ENCODE results near the gene PTMA. TPM values are rescaled to one million over a fixed set of nuclear protein-coding genes. Genes with fewer than 3 reads are reported as not detected.

Gene PTMA
- total and polyA plus RNA-seq, 9 of the 15 experiments (the other 6 are each of a cell fraction or from before 2014, with no cell fraction given): 429 to 2,322 (median 1,578) TPM

- TF ChIP-seq MTA1 (IDR thresholded peaks at IDR 0.05; ENCODE audit: borderline replicate concordance) (0 out of 2 replicates have a peak, but pooled peaks have one; percentile 12), NCOR1 (IDR thresholded peaks at IDR 0.05) (no peak), NR4A1 (CRISPR knock-in tag; IDR thresholded peaks at IDR 0.05) (no peak), NR4A1 (tag; IDR thresholded peaks at IDR 0.05) (peak; percentile 49; the same call in 1 of the 2 replicates), POLR2AphosphoS5 (IDR thresholded peaks at IDR 0.05; ENCODE audit: control insufficient read depth, insufficient read depth, low read depth, low read length) (peak; percentile 44; the same call in 1 of the 2 replicates), ZNF780A (CRISPR knock-in tag; IDR thresholded peaks at IDR 0.05) (no peak), BRD9 (IDR thresholded peaks at IDR 0.05; ENCODE audit: low read depth, partially characterized antibody) (peak; percentile 32), ZNF740 (CRISPR knock-in tag; IDR thresholded peaks at IDR 0.05) (peak; percentile 64), ZNF740 (tag; IDR thresholded peaks at IDR 0.05) (no peak), ZNF644 (tag; IDR thresholded peaks at IDR 0.05; ENCODE audit: low read depth) (peak; percentile 73; the same call in 1 of the 2 replicates), TAL1 (IDR thresholded peaks at IDR 0.05) (no peak), MCM3 (IDR thresholded peaks at IDR 0.05) (no peak), GTF2F1 (IDR thresholded peaks at IDR 0.05; ENCODE audit: low read depth, low read length) (no peak), SIN3B (IDR thresholded peaks at IDR 0.05; ENCODE audit: low read depth) (0 out of 2 replicates have a peak, but pooled peaks have one; percentile 1), NR2C2 (CRISPR knock-in tag; IDR thresholded peaks at IDR 0.05) (no peak), NR2C2 (tag; IDR thresholded peaks at IDR 0.05) (0 out of 2 replicates have a peak, but pooled peaks have one; percentile 30), TAF9B (IDR thresholded peaks at IDR 0.05; ENCODE audit: partially characterized antibody) (peak; percentile 43), ATF7 (IDR thresholded peaks at IDR 0.05) (peak; percentile 37; the same call in 1 of the 2 replicates), MAFG (tag; conservative IDR thresholded peaks at IDR 0.05) (no peak), TEAD1 (CRISPR knock-in tag; IDR thresholded peaks at IDR 0.05) (peak in 1 of 2 experiments; percentile 21; a peak in 1 of 4 replicates), TOE1 (IDR thresholded peaks at IDR 0.05; ENCODE audit: borderline replicate concordance) (peak; percentile 62; the same call in 1 of the 2 replicates), TOE1 (CRISPR knock-in tag; IDR thresholded peaks at IDR 0.05; ENCODE audit: borderline replicate concordance, low read depth) (no peak), VEZF1 (CRISPR knock-in tag; IDR thresholded peaks at IDR 0.05) (peak; percentile 91), KDM5B (IDR thresholded peaks at IDR 0.05; ENCODE audit: insufficient replicate concordance, low read depth, low read length) (peak; percentile 22), MYC (IDR thresholded peaks at IDR 0.05; ENCODE audit: low read depth, low read length) (peak; percentile 40; the same call in 1 of the 2 replicates), MYC (CRISPR knock-in tag; IDR thresholded peaks at IDR 0.05; ENCODE audit: borderline replicate concordance, low read depth) (no peak)
Measured at GRCh38 chr2:231666171-231667095, 41.9 kb upstream of the PTMA start (continued).

Data from K562 (cell line).